ENCODE data around the gene GRIN2A.

GRIN2A gene

GRCh38 chr16:9976601-9977000, 205.6 kb downstream of the GRIN2A start:
- H3K4me3 ChIP-seq (ENCODE audit: low read depth, low read length): no peak overlapping the region
- TF ChIP-seq, protein P1, sequence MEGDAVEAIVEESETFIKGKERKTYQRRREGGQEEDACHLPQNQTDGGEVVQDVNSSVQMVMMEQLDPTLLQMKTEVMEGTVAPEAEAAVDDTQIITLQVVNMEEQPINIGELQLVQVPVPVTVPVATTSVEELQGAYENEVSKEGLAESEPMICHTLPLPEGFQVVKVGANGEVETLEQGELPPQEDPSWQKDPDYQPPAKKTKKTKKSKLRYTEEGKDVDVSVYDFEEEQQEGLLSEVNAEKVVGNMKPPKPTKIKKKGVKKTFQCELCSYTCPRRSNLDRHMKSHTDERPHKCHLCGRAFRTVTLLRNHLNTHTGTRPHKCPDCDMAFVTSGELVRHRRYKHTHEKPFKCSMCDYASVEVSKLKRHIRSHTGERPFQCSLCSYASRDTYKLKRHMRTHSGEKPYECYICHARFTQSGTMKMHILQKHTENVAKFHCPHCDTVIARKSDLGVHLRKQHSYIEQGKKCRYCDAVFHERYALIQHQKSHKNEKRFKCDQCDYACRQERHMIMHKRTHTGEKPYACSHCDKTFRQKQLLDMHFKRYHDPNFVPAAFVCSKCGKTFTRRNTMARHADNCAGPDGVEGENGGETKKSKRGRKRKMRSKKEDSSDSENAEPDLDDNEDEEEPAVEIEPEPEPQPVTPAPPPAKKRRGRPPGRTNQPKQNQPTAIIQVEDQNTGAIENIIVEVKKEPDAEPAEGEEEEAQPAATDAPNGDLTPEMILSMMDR (conservative IDR thresholded peaks at IDR 0.05; ENCODE audit: low read depth, low read length): no peak
- no peak for DNase-seq (ENCODE audit: low read depth)

GRCh38 chr16:9971907-9972306, 210.3 kb downstream of the GRIN2A start:
- no peak overlapping the region for H3K4me3 ChIP-seq (ENCODE audit: low read depth, low read length)
- no peak for DNase-seq (ENCODE audit: low read depth)
- TF ChIP-seq, protein P1 (conservative IDR thresholded peaks at IDR 0.05; ENCODE audit: low read depth, low read length): no peak

DNA sequence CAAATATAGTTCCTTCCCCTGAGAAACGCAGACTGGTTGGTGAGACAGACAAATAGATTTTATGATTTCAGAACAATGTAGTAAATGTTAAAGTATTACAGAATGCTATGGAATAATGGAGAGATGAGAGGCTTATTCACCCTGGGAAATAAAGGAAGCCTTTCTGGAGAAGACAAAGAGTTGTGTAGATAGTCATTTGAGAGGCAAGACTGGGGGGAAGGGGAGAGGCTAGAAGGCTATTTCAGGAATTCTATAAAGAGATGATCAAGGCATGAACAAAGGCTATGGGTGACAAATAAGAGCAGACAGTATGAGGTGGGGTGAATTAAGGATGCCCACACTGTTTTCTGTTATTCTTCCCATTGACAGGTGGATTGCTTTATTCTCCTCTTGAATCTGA, 211.4 kb downstream of the GRIN2A start:
- no peak for DNase-seq (ENCODE audit: low read depth)
- TF ChIP-seq, protein P1 (conservative IDR thresholded peaks at IDR 0.05; ENCODE audit: low read depth, low read length): no peak

DNA sequence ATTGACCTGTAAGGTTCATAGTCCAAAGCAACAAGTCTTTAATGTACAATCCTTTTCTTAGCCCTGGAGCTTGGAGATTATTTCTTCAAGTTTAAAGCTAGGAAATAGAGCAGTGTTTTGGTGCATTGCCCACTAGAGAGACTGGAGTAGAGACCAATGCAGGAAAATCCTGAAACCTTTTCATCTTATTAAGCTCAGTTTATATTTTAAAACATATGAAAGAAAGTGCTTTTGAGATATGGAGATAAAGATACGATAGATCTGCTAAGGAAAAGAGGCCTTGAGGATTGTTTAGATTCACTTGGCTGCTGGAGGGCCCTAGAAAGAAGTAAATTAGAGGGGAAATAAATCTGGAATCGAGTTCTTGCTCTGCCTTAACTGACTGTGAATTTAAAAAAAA, 212.0 kb downstream of the GRIN2A start:
- H3K4me3 ChIP-seq (ENCODE audit: low read depth, low read length): no peak overlapping the region
- DNase-seq (ENCODE audit: low read depth): no peak
- TF ChIP-seq, protein P1 (conservative IDR thresholded peaks at IDR 0.05; ENCODE audit: low read depth, low read length): no peak

More for the DNA sequence above, 211.4 kb downstream of the GRIN2A start:
- no peak overlapping the region for H3K4me3 ChIP-seq (ENCODE audit: low read depth, low read length)

DNA sequence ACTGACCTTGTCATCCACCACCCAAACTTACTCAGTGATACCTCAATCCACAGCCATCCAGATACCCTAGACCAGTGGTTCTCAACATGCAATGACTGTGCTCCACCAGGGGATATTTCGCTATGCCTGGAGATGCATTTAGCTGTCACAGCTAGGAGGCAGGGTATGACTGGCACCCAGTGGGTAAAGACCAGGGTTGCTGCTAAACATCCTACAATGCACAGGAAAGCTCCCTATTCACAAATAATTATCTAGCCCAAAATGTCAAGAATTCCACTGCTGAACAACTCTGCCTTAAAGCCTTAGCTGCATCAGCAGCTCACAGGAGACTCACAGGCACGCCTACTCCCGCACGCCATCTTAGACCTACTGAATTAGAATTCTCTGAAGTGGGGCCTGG, 212.6 kb downstream of the GRIN2A start:
- no peak for DNase-seq (ENCODE audit: low read depth)
- TF ChIP-seq, protein P1 (conservative IDR thresholded peaks at IDR 0.05; ENCODE audit: low read depth, low read length): no peak
- H3K4me3 ChIP-seq (ENCODE audit: low read depth, low read length): no peak overlapping the region

DNA sequence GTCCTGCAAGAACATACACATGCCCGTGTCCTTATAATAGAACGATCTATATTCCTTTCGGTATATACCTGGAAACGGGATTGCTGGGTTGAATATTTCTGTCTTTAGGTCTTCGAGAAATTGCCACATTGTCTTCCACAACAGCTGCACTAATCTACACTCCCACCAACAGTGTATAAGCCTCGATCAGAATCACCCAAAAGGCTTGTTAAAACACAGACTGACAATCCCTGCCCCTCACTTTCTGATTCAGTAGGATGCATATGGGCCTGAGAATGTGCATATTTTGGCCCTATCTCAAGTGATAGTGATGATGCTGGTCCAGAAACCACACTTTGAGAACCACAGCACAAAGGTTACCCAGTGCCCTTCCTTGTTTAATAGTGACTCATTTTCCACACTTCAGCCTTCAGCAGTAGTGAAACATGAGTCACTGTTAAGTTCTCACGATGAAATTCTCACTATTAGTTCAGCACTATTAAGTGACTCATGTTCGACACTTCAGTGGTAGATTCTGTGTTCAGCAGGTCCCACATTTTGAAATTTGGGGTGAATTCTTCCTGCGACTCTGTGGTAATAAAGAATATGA, 215.6 kb downstream of the GRIN2A start:
- TF ChIP-seq, protein P1 (conservative IDR thresholded peaks at IDR 0.05; ENCODE audit: low read depth, low read length): no peak
- H3K4me3 ChIP-seq (ENCODE audit: low read depth, low read length): no peak overlapping the region
- no peak for DNase-seq (ENCODE audit: low read depth)

DNA sequence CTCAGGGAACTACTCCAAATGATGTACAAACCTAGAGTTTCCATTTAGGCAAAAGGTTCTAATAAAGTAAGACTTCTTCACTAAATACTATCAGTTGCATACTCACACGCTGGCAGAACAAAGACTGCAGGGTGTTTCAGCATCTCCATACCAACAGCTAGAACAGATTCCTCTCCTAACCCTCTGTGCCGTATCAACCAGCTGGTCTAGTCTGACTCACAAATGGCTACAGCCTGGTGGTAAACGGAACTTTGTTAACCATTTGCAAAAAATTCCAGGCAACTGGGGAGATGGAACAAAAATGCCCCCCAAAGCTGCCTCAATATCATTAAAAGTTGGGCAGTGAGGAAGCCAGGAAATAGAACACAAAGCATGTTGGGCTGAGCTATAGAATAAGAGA, 217.1 kb downstream of the GRIN2A start:
- H3K4me3 ChIP-seq (ENCODE audit: low read depth, low read length): no peak overlapping the region
- no peak for DNase-seq (ENCODE audit: low read depth)
- TF ChIP-seq, protein P1 (conservative IDR thresholded peaks at IDR 0.05; ENCODE audit: low read depth, low read length): no peak

All from choroid plexus epithelial cell (primary cell).